GM18499 (cell line): ENCODE measurements around the gene HEBP2.
A peak's percentile ranks its signal among the peaks of the same experiment; 100 is the strongest.

Source experiments
- ATAC-seq: cut with Tn5 transposase; IDR thresholded peaks from one replicate; pipeline ENCODE4 v1.9.1; 2021; ENCODE audit warnings: moderate number of reproducible peaks; ENCODE audit not compliant: insufficient read depth, unreplicated experiment

The HEBP2 gene

DNA sequence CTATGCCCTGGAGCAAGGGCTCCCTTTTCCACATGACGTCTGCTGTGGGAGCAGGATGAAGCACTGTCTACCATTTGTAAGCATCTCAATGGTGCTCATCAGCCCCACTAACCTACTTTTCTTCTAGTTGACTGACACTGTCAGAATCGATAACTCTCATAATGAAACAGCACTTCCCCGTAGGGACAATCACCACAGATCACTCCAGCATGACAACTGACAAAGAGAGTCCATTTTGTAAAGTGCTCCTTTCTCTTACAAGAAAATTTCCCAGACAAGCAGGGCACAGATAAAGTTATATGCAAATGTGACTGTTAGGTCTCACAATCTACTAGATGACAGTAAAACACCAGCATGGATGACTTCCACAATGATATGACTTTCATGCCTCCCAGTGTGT, 46.4 kb downstream of the HEBP2 start:
- peak; percentile 56 for ATAC-seq

- ATAC-seq = no peak
These were observed 47.0 kb downstream of the HEBP2 start for GRCh38 chr6:138451043-138451442.

DNA sequence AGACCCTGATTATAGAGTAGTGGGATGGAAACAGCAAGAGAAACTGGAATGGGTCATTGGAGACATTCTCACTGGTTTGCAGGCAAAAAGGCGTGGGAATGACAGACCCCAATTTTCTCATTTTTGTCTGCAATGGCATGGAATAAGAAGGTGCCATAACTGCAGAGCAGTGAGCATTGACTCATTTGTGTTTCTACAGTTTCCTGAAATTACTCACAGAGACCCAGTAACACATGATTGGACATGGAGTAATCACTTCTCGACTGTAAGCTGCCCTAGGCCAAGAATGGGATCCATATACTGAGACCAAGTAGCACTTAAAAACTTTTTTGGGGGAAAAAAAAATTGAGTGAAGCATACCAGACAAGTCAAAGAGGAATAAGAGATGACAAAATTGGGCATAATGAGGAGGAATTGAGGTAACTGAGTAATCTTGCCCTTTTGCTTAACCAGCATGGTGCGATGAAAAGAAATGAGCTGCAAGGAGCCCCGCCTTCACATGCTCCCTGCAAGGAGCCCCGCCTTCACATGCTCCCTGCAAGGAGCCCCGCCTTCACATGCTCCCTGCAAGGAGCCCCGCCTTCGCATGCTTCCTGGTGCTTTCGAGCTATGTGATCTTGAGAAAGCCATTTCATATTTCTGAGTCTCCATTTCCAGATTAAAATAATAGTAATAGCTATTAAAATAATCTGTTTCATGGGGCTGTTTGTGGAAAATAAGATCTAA, 51.1 kb downstream of the HEBP2 start:
- ATAC-seq = peak; percentile 43

DNA sequence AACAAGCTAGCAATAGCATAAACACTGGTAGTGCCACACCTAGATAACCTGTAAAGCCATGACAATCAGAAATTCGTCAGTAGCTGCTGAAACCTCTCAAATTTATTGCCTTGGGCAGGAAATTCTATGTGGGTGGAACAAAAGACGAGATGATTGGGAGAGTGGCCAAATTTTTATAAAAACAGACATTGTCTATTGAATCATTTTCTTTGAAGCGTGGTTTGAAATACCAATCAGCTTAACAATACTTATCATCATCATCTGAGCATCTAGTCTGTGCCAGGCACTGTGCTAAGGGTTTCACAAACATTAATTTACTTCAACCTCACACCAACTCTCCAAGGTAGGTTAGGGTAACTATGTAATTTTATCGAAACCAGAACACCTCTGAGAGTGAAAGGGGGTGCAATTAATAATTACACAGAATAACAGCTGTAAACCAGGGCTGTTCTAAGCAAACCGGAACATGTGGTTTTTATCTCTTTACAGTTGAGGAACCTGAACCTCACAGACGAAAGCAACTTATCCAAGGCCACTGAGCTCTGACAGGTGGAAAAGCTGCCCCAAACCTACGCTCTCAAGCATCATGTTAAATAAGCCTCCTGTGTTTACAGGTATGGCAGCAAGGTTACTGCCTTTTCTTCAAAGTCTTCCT, 51.9 kb downstream of the HEBP2 start:
- ATAC-seq = peak; percentile 74

DNA sequence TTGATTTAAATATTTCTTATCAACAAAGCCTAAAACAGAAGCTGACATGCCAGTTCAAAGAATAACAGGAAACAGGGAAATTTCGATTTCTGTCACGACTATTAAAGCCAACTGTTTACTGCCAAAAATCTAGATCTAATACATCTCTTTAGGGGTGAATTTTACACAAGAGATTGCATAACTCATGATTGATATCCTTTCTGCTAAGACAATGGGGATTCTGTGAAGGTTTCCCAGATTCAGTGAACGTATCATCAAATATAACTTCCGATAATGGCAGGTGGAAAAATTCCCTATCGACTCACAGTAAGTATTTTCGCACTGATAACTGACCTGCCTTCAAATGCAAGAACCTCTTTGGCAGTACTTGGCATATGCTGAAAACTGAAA, 52.4 kb downstream of the HEBP2 start:
- ATAC-seq = no peak

DNA sequence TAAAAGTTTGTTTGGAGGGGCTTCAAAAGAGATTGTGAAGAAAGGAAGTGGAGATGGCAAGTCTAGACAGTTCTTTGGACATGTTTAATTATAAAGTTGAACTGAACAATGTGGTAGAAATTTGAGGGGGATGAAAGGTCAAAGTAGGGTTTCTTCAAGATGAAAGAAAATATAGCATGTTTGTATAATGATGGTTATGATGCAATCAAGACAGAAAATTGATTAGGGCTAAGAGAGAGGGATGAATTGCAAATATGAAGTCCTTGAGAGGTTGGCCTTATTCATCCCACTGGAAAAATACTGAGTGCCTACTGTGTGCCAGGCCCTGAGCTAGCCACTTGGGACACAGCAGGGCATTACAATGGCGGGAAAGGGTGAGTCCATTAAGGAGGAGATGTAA, 57.6 kb downstream of the HEBP2 start:
- ATAC-seq = no peak

DNA sequence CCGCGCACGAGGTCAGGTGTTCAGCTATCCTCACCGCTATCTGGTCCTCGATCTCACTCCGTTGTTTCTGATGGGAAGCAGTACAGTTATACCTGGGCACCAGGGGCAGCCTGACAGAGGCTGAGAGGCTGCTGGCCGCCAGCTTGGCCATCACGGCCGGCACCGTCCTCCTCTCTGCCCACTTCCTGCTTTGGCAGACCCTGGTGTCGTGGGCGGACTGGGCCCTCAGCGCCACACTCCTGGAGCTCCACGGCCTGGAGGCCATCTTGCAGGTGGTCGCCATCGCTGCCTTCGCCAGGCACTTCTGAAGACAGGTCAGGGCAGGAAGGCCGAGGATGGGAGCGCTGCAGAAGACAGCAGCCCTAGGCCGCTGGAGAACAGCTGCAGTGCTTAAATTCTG, 60.1 kb downstream of the HEBP2 start:
- no peak for ATAC-seq

GRCh38 chr6:138465007-138465645, 61.1 kb downstream of the HEBP2 start:
- no peak for ATAC-seq

DNA sequence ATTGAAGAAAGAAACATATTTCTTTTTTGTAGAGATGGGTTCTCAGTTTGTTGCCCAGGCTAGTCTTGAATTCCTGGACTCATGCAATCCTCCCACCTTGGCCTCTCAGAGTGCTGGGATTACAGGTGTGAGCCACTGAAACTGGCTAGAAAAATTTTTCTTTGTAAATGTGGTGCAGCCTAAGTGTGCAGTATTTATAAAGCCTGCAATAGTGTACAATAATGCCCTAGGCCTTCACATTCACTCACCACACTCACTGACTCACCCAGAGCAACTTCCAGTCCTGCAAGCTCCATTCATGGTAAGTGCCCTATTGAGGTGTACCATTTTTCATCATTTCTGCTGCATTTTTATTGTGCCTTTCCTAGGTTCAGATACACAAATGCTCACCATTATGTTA, 63.9 kb downstream of the HEBP2 start:
- ATAC-seq = no peak

GRCh38 chr6:138468320-138469015, 64.4 kb downstream of the HEBP2 start:
- ATAC-seq = no peak
